ENCODE data around the gene AK2. TPM values are rescaled to one million over a fixed set of nuclear protein-coding genes. Genes with fewer than 3 reads are reported as not detected.
A peak's percentile ranks its signal among the peaks of the same experiment; 100 is the strongest.

Gene AK2
- polyA plus RNA-seq, 3 donors = 68.8 to 180 (median 162) TPM

GRCh38 chr1:33061834-33062233 is 25.2 kb upstream of the AK2 start:
- Mint-ChIP-seq H3K27me3 (ENCODE audit: low read depth in 3 of 3) (peaks cover 0 to 3% (median 3%) of the 10 kb centered on the region in 3 donors), H3K9me3 (peaks cover 30 to 50% (median 48%) of the 10 kb centered on the region in 7 donors), H3K36me3 (peaks cover 0 to 8% of the 10 kb centered on the region in 2 donors), H3K4me1 (peaks cover 16% of the 10 kb centered on the region), H3K4me3 (no peak overlapping the region), H3K27ac (peak overlapping the region in 2 of 7 donors; percentile 27 to 75)
- Histone ChIP-seq H3K36me3 (replicated peaks in 1 of 2; ENCODE audit: control insufficient read depth in 1 of 2, insufficient read depth in 2 of 2, low read length in 2 of 2) (no peaks in the 10 kb centered on the region), H3K4me1 (ENCODE audit: control insufficient read depth in 1 of 2, insufficient read depth in 2 of 2, low read length in 2 of 2) (peaks cover 9 to 11% of the 10 kb centered on the region in 2 donors), H3K27me3 (ENCODE audit: control insufficient read depth in 2 of 2, insufficient read depth in 2 of 2, low read length in 2 of 2) (no peaks in the 10 kb centered on the region), H3K4me3 (replicated peaks in 1 of 3; ENCODE audit: low read depth in 2 of 3, low read length in 3 of 3) (no peak overlapping the region), H3K79me2 (ENCODE audit: insufficient read depth, low read length) (no peaks in the 10 kb centered on the region), H3K9ac (ENCODE audit: insufficient read depth, low read length, poor library complexity, severe bottlenecking) (no peak overlapping the region), H3K27ac (ENCODE audit: low read depth in 1 of 2, low read length in 2 of 2) (no peak overlapping the region), H2AFZ (ENCODE audit: insufficient read depth, low read depth, low read length, poor library complexity, severe bottlenecking) (no peak overlapping the region), H4K20me1 (ENCODE audit: insufficient read depth, low read length) (no peaks in the 10 kb centered on the region), H3K9me3 (replicated peaks in 1 of 2; ENCODE audit: control insufficient read depth in 1 of 2, insufficient read depth in 1 of 2, low read length in 2 of 2) (peaks cover 43 to 48% of the 10 kb centered on the region in 2 donors), H3K4me2 (replicated peaks; ENCODE audit: extremely low read depth, low read length, poor library complexity, severe bottlenecking) (no peak overlapping the region)
- TF ChIP-seq, protein P1, sequence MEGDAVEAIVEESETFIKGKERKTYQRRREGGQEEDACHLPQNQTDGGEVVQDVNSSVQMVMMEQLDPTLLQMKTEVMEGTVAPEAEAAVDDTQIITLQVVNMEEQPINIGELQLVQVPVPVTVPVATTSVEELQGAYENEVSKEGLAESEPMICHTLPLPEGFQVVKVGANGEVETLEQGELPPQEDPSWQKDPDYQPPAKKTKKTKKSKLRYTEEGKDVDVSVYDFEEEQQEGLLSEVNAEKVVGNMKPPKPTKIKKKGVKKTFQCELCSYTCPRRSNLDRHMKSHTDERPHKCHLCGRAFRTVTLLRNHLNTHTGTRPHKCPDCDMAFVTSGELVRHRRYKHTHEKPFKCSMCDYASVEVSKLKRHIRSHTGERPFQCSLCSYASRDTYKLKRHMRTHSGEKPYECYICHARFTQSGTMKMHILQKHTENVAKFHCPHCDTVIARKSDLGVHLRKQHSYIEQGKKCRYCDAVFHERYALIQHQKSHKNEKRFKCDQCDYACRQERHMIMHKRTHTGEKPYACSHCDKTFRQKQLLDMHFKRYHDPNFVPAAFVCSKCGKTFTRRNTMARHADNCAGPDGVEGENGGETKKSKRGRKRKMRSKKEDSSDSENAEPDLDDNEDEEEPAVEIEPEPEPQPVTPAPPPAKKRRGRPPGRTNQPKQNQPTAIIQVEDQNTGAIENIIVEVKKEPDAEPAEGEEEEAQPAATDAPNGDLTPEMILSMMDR (IDR thresholded peaks at IDR 0.05) = no peak
- intact Hi-C loops (cut with micrococcal nuclease) = no loop called here
- no peak for DNase-seq

GRCh38 chr1:33060579-33061083 is 23.9 kb upstream of the AK2 start:
- Histone ChIP-seq H4K20me1 (ENCODE audit: insufficient read depth, low read length) (no peaks in the 10 kb centered on the region), H3K4me1 (ENCODE audit: control insufficient read depth in 1 of 2, insufficient read depth in 2 of 2, low read length in 2 of 2) (peaks cover 12 to 13% of the 10 kb centered on the region in 2 donors), H3K36me3 (replicated peaks in 1 of 2; ENCODE audit: control insufficient read depth in 1 of 2, insufficient read depth in 2 of 2, low read length in 2 of 2) (no peaks in the 10 kb centered on the region), H3K79me2 (ENCODE audit: insufficient read depth, low read length) (no peaks in the 10 kb centered on the region), H3K9me3 (replicated peaks in 1 of 2; ENCODE audit: control insufficient read depth in 1 of 2, insufficient read depth in 1 of 2, low read length in 2 of 2) (peaks cover 34 to 38% of the 10 kb centered on the region in 2 donors), H3K4me2 (replicated peaks; ENCODE audit: extremely low read depth, low read length, poor library complexity, severe bottlenecking) (no peak overlapping the region), H3K27ac (ENCODE audit: low read depth in 1 of 2, low read length in 2 of 2) (no peak overlapping the region), H3K4me3 (replicated peaks in 1 of 3; ENCODE audit: low read depth in 2 of 3, low read length in 3 of 3) (no peak overlapping the region), H3K9ac (ENCODE audit: insufficient read depth, low read length, poor library complexity, severe bottlenecking) (no peak overlapping the region), H2AFZ (ENCODE audit: insufficient read depth, low read depth, low read length, poor library complexity, severe bottlenecking) (no peak overlapping the region), H3K27me3 (ENCODE audit: control insufficient read depth in 2 of 2, insufficient read depth in 2 of 2, low read length in 2 of 2) (no peaks in the 10 kb centered on the region)
- intact Hi-C loops (cut with micrococcal nuclease) = no loop called here
- Mint-ChIP-seq H3K27me3 (ENCODE audit: low read depth in 3 of 3) (peaks cover 0 to 3% (median 3%) of the 10 kb centered on the region in 3 donors), H3K27ac (no peak overlapping the region), H3K36me3 (peaks cover 0 to 8% of the 10 kb centered on the region in 2 donors), H3K9me3 (peaks cover 29 to 40% (median 38%) of the 10 kb centered on the region in 7 donors), H3K4me1 (peaks cover 20% of the 10 kb centered on the region), H3K4me3 (no peak overlapping the region)
- TF ChIP-seq, protein P1 (IDR thresholded peaks at IDR 0.05) = no peak
- 92% methylated on average over 2 of the region's 2 CpGs for WGBS (ENCODE audit: insufficient coverage)
- peak in 1 of 3 donors; percentile 27 for DNase-seq

Measured in CD14-positive monocyte (primary cell).